Thyroid gland (tissue), 4 donors: ENCODE data around the gene DEK. TPM values are rescaled to one million over a fixed set of nuclear protein-coding genes. Genes with fewer than 3 reads are reported as not detected.

Experiments
- DNase-seq, 2 donors: peaks; one replicate each; pipeline ENCODE4 v3.0.0-alpha.2; 2019
- H3K27ac ChIP-seq, 3 donors: fragments of 200-600 bp; sonication (generic); 1 replicate in 2 of 3; 2 replicates in 1 of 3; pipeline ENCODE4 v1.5.1; 2016 to 2019; ENCODE audit warnings: mild to moderate bottlenecking in 1 of 3, moderate library complexity in 1 of 3
- H3K27me3 ChIP-seq: fragments of 200-600 bp; sonication (generic); one replicate; pipeline ENCODE4 v1.5.1; 2019
- H3K36me3 ChIP-seq, 2 donors: fragments of 200-600 bp; sonication (generic); one replicate each; pipeline ENCODE4 v1.5.1; 2016 to 2019
- H3K4me1 ChIP-seq, 2 donors: fragments of 200-600 bp; sonication (generic); one replicate each; pipeline ENCODE4 v1.5.1; 2017 to 2019
- H3K4me3 ChIP-seq, 3 donors: fragments of 200-600 bp; sonication (generic); replicated peaks in 1 of 3; 1 replicate in 2 of 3; 2 replicates in 1 of 3; pipeline ENCODE4 v1.5.1; 2016; ENCODE audit warnings: mild to moderate bottlenecking in 1 of 3
- H3K9me3 ChIP-seq: fragments of 200-600 bp; sonication (generic); one replicate; pipeline ENCODE4 v1.5.1; 2017
- POLR2A ChIP-seq, 2 donors: fragments of 450-650 bp; IDR thresholded peaks; one replicate each; pipeline ENCODE4 v1.6.1; 2017; ENCODE audit warnings: antibody characterized with exemption in 2 of 2, mild to moderate bottlenecking in 2 of 2, moderate library complexity in 1 of 2
- WGBS, 2 donors: methylation state at CpG; one replicate each; pipeline ENCODE4 v1.1.5; 2017; 5-methylcytosine and 5-hydroxymethylcytosine counted together
- intact Hi-C: fragments of 100-400 bp; cut with DNase I; formaldehyde crosslinking; loops from one replicate; pipeline ENCODE4 v1.15.1; 2023
- total RNA-seq, 4 donors: library from RNA; depleted of rRNA; stranded (reverse); fragments of >200 nt; gene quantifications; one replicate each; pipeline ENCODE4 v1.2.3, GENCODE V29; 2016
- TF ChIP-seq, protein P1 (sequence below), 6 experiments: fragments of 200-600 bp in 3 of 6; fragments of 450-650 bp in 3 of 6; sonication (generic) in 3 of 6; IDR thresholded peaks; one replicate each; pipeline ENCODE4 v1.5.1; 2016 to 2019; ENCODE audit warnings: antibody characterized with exemption in 6 of 6, mild to moderate bottlenecking in 2 of 6, inconsistent platforms in 1 of 6, moderate library complexity in 1 of 6

The DEK gene
- total RNA-seq, 4 donors from 2014 or later: 165 to 211 (median 207) TPM

GRCh38 chr6:18266523-18266912 lies 2.2 kb upstream of the DEK start:
- Histone ChIP-seq H3K27me3 (no peaks in the 10 kb centered on the region), H3K4me3 (no peak overlapping the region), H3K9me3 (no peaks in the 10 kb centered on the region), H3K27ac (no peak overlapping the region), H3K36me3 (no peaks in the 10 kb centered on the region), H3K4me1 (peaks cover 8 to 15% of the 10 kb centered on the region in 2 donors)
- intact Hi-C loops: no loop called here
- TF ChIP-seq POLR2A (IDR thresholded peaks at IDR 0.05): no peak
- TF ChIP-seq, protein P1, sequence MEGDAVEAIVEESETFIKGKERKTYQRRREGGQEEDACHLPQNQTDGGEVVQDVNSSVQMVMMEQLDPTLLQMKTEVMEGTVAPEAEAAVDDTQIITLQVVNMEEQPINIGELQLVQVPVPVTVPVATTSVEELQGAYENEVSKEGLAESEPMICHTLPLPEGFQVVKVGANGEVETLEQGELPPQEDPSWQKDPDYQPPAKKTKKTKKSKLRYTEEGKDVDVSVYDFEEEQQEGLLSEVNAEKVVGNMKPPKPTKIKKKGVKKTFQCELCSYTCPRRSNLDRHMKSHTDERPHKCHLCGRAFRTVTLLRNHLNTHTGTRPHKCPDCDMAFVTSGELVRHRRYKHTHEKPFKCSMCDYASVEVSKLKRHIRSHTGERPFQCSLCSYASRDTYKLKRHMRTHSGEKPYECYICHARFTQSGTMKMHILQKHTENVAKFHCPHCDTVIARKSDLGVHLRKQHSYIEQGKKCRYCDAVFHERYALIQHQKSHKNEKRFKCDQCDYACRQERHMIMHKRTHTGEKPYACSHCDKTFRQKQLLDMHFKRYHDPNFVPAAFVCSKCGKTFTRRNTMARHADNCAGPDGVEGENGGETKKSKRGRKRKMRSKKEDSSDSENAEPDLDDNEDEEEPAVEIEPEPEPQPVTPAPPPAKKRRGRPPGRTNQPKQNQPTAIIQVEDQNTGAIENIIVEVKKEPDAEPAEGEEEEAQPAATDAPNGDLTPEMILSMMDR (IDR thresholded peaks at IDR 0.05): no peak
- WGBS, 2 donors: 72 to 88% methylated on average over 11 of the region's 11 CpGs
- DNase-seq: no peak

DNA sequence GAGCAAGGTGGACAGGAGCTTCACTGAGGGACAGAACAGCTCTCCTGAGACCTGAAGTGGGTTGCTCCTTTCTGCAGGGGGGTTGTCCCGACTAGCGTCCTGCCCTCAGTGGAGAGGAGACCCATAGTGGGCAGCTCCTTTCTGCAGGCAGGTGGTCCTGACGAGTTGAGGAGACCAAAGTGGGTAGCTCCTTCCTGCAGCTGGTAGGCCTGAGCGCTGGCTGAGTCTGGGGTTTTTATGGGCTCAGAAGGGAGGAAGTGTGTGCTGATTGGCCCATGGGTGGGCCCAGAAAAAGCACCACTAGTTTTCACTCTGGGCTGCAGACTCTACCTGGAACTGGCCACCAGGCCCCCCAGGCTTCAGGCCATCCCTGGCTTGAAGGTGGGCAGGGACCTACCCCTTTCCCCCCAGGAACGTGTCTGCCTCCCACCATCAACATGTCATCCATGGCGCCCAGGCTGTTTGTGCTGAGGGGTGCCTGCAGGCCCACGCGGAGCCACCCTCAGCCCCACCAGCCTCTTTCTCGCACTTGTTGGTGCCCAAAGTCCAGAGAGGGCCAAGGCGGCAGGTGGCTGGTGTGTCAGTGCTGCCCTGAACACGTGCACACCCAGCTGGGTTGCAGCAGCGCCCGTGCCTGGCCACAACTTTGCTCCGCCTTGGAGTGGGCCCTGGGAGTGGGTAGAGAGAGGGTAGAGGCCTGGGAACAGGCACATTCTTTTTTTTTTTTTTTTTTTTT lies 1.6 kb upstream of the DEK start:
- Histone ChIP-seq H3K9me3 (no peaks in the 10 kb centered on the region), H3K4me1 (peaks cover 12 to 21% of the 10 kb centered on the region in 2 donors), H3K27me3 (no peaks in the 10 kb centered on the region), H3K4me3 (no peak overlapping the region), H3K27ac (no peak overlapping the region), H3K36me3 (no peaks in the 10 kb centered on the region)
- no peak for DNase-seq
- TF ChIP-seq, protein P1 (IDR thresholded peaks at IDR 0.05): no peak
- TF ChIP-seq POLR2A (IDR thresholded peaks at IDR 0.05): no peak
- 96 to 100% methylated on average over 9 to 13 of the region's 14 CpGs for WGBS, 2 donors
- intact Hi-C loops: no loop called here

GRCh38 chr6:18264923-18265377 lies 620 bp upstream of the DEK start:
- Histone ChIP-seq H3K27me3 (no peaks in the 10 kb centered on the region), H3K4me1 (peaks cover 21 to 29% of the 10 kb centered on the region in 2 donors), H3K27ac (peak overlapping the region; percentile 93 to 98 (median 98)), H3K4me3 (peak overlapping the region in 2 of 3 donors; percentile 28 to 71), H3K9me3 (no peaks in the 10 kb centered on the region), H3K36me3 (no peaks in the 10 kb centered on the region)
- WGBS, 2 donors: 4 to 13% methylated on average over 10 to 11 of the region's 11 CpGs
- intact Hi-C loops: no loop called here
- TF ChIP-seq, protein P1 (IDR thresholded peaks at IDR 0.05): no peak
- no peak for TF ChIP-seq POLR2A (IDR thresholded peaks at IDR 0.05)
- DNase-seq: no peak

DNA sequence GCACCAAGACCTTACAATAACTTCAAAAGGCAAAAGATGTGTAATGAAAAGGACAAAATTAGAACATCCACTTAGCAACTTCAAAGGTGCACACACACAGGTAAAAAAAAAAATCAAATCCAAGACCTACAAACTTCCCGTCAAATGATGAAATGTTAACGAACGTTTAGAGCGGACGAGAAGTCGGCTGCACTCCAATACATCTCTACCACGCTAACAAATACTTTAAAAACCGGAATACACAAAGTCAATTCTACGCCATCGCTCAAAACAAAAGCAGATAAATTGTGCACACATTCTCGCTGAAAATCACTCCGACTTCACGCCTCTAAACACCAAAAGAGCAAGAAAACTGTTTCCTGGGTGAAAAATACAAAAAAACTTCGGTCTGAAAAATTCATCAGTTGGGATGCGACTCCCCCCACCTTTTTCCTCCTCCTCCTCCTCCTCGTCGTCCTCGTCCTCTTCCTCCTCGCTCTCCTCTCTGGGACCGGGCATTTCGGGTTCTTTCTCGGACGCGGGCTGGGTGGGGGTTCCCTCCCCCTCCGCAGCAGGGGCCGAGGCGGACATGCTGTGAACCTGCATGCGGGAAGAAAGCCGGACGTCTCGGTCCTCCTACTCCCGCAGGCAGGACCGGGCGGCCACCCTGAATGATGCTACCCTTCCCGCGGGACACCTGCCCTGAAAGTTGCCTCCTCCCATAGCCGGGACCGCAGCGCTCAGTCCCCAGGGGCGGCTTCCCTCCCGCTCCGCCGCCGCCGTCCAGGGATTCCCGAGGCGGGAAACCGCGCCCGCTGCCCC lies 712 bp downstream of the DEK start:
- peaks cover 26 to 29% of the 10 kb centered on the region in 2 donors for H3K4me1 ChIP-seq
- H3K9me3 ChIP-seq: no peaks in the 10 kb centered on the region
- H3K36me3 ChIP-seq: no peaks in the 10 kb centered on the region
- intact Hi-C loops: no loop called here
- TF ChIP-seq, protein P1 (IDR thresholded peaks at IDR 0.05): no peak
- no peak for TF ChIP-seq POLR2A (IDR thresholded peaks at IDR 0.05)
- H3K27ac ChIP-seq: peak overlapping the region; percentile 93 to 98 (median 98)
- no peaks in the 10 kb centered on the region for H3K27me3 ChIP-seq
- DNase-seq: peak; percentile 8 to 23
- WGBS, 2 donors: 0 to 1% methylated on average over 25 to 44 of the region's 50 CpGs
- H3K4me3 ChIP-seq: peak overlapping the region; percentile 61 to 71 (median 68)
